Measurements from ENCODE around the gene PAPPA.

Gene PAPPA

GRCh38 chr9:116422119-116422979 is 268.8 kb downstream of the PAPPA start:
- H3F3A ChIP-seq (ENCODE audit: insufficient read depth), result no peaks in the 10 kb centered on the region
- no peak overlapping the region for H2AFZ ChIP-seq (ENCODE audit: low read depth, low read length, severe bottlenecking)
- H3K9ac ChIP-seq (ENCODE audit: low read length), result no peak overlapping the region
- no peaks in the 10 kb centered on the region for H3K9me3 ChIP-seq (ENCODE audit: insufficient read depth, low read length)
- no peak overlapping the region for H3K27ac ChIP-seq (ENCODE audit: low read depth, low read length)
- H3K79me2 ChIP-seq (ENCODE audit: insufficient read depth, low read length), result no peaks in the 10 kb centered on the region
- H3K27me3 ChIP-seq (ENCODE audit: low read length), result no peaks in the 10 kb centered on the region
- no peaks in the 10 kb centered on the region for H3K9me2 ChIP-seq (replicated peaks; ENCODE audit: insufficient read depth, low read length)
- no peaks in the 10 kb centered on the region for H4K20me1 ChIP-seq (ENCODE audit: low read depth, low read length)
- no peak for TF ChIP-seq EZH2phosphoT487 (conservative IDR thresholded peaks at IDR 0.05; ENCODE audit: low read length)
- TF ChIP-seq CTCF (IDR thresholded peaks at IDR 0.05; ENCODE audit: insufficient read depth, low read length, poor library complexity, severe bottlenecking), result no peak
- H3K4me2 ChIP-seq (ENCODE audit: low read depth, low read length, poor library complexity, severe bottlenecking), result no peak overlapping the region
- no peak overlapping the region for H3K4me3 ChIP-seq (ENCODE audit: insufficient read depth, low read length, poor library complexity, severe bottlenecking)
- H3K36me3 ChIP-seq (ENCODE audit: low read length), result no peaks in the 10 kb centered on the region

GRCh38 chr9:116423149-116423548 is 269.6 kb downstream of the PAPPA start:
- H3K4me2 ChIP-seq (ENCODE audit: low read depth, low read length, poor library complexity, severe bottlenecking), result no peak overlapping the region
- no peaks in the 10 kb centered on the region for H3F3A ChIP-seq (ENCODE audit: insufficient read depth)
- H2AFZ ChIP-seq (ENCODE audit: low read depth, low read length, severe bottlenecking), result no peak overlapping the region
- H3K27me3 ChIP-seq (ENCODE audit: low read length), result no peaks in the 10 kb centered on the region
- TF ChIP-seq EZH2phosphoT487 (conservative IDR thresholded peaks at IDR 0.05; ENCODE audit: low read length) (no peak), CTCF (IDR thresholded peaks at IDR 0.05; ENCODE audit: insufficient read depth, low read length, poor library complexity, severe bottlenecking) (no peak)
- no peak overlapping the region for H3K9ac ChIP-seq (ENCODE audit: low read length)
- H3K9me3 ChIP-seq (ENCODE audit: insufficient read depth, low read length), result no peaks in the 10 kb centered on the region
- no peaks in the 10 kb centered on the region for H3K79me2 ChIP-seq (ENCODE audit: insufficient read depth, low read length)
- no peak overlapping the region for H3K4me3 ChIP-seq (ENCODE audit: insufficient read depth, low read length, poor library complexity, severe bottlenecking)
- no peak overlapping the region for H3K27ac ChIP-seq (ENCODE audit: low read depth, low read length)
- H3K36me3 ChIP-seq (ENCODE audit: low read length), result no peaks in the 10 kb centered on the region
- no peaks in the 10 kb centered on the region for H4K20me1 ChIP-seq (ENCODE audit: low read depth, low read length)
- no peaks in the 10 kb centered on the region for H3K9me2 ChIP-seq (replicated peaks; ENCODE audit: insufficient read depth, low read length)

GRCh38 chr9:116425244-116425643 is 271.7 kb downstream of the PAPPA start:
- TF ChIP-seq EZH2phosphoT487 (conservative IDR thresholded peaks at IDR 0.05; ENCODE audit: low read length), result no peak
- TF ChIP-seq CTCF (IDR thresholded peaks at IDR 0.05; ENCODE audit: insufficient read depth, low read length, poor library complexity, severe bottlenecking), result no peak
- H3K36me3 ChIP-seq (ENCODE audit: low read length), result no peaks in the 10 kb centered on the region
- no peak overlapping the region for H2AFZ ChIP-seq (ENCODE audit: low read depth, low read length, severe bottlenecking)
- H3K4me2 ChIP-seq (ENCODE audit: low read depth, low read length, poor library complexity, severe bottlenecking), result no peak overlapping the region
- no peak overlapping the region for H3K4me3 ChIP-seq (ENCODE audit: insufficient read depth, low read length, poor library complexity, severe bottlenecking)
- no peaks in the 10 kb centered on the region for H3K9me3 ChIP-seq (ENCODE audit: insufficient read depth, low read length)
- H3K9me2 ChIP-seq (replicated peaks; ENCODE audit: insufficient read depth, low read length), result no peaks in the 10 kb centered on the region
- H3K27ac ChIP-seq (ENCODE audit: low read depth, low read length), result no peak overlapping the region
- H3K79me2 ChIP-seq (ENCODE audit: insufficient read depth, low read length), result no peaks in the 10 kb centered on the region
- no peaks in the 10 kb centered on the region for H3F3A ChIP-seq (ENCODE audit: insufficient read depth)
- H4K20me1 ChIP-seq (ENCODE audit: low read depth, low read length), result no peaks in the 10 kb centered on the region
- no peaks in the 10 kb centered on the region for H3K27me3 ChIP-seq (ENCODE audit: low read length)
- no peak overlapping the region for H3K9ac ChIP-seq (ENCODE audit: low read length)

Measured in SU-DHL-6 (cell line).